ENCODE data around the gene FGF14. TPM values are rescaled to one million over a fixed set of nuclear protein-coding genes. Genes with fewer than 3 reads are reported as not detected.

FGF14 gene
- total RNA-seq, 4 donors from 2014 or later = 0.08 to 1.4 (median 0.22) TPM

GRCh38 chr13:101935828-101936227 is 466.0 kb downstream of the FGF14 start:
- 87% methylated on average over 2 of the region's 2 CpGs for WGBS
- Histone ChIP-seq H3K27ac (no peak overlapping the region), H3K4me3 (no peak overlapping the region), H3K27me3 (no peaks in the 10 kb centered on the region), H3K4me1 (no peaks in the 10 kb centered on the region), H3K36me3 (no peaks in the 10 kb centered on the region), H3K9me3 (no peaks in the 10 kb centered on the region)
- TF ChIP-seq CTCF (IDR thresholded peaks at IDR 0.05) (no peak), POLR2AphosphoS5 (IDR thresholded peaks at IDR 0.05) (no peak), EP300 (IDR thresholded peaks at IDR 0.05) (no peak), POLR2A (IDR thresholded peaks at IDR 0.05) (no peak)
- no peak for DNase-seq (ENCODE audit: low spot score in 2 of 2)

GRCh38 chr13:101931186-101931585 is 470.7 kb downstream of the FGF14 start:
- Histone ChIP-seq H3K27me3 (no peaks in the 10 kb centered on the region), H3K27ac (no peak overlapping the region), H3K9me3 (no peaks in the 10 kb centered on the region), H3K4me1 (no peaks in the 10 kb centered on the region), H3K4me3 (no peak overlapping the region), H3K36me3 (no peaks in the 10 kb centered on the region)
- no peak for DNase-seq (ENCODE audit: low spot score in 2 of 2)
- TF ChIP-seq CTCF (IDR thresholded peaks at IDR 0.05) = no peak
- no peak for TF ChIP-seq POLR2AphosphoS5 (IDR thresholded peaks at IDR 0.05)
- no peak for TF ChIP-seq EP300 (IDR thresholded peaks at IDR 0.05)
- TF ChIP-seq POLR2A (IDR thresholded peaks at IDR 0.05) = no peak
- 60% methylated on average over 3 of the region's 3 CpGs for WGBS

GRCh38 chr13:101930331-101930730 is 471.5 kb downstream of the FGF14 start:
- Histone ChIP-seq H3K4me3 (no peak overlapping the region), H3K9me3 (no peaks in the 10 kb centered on the region), H3K36me3 (no peaks in the 10 kb centered on the region), H3K27me3 (no peaks in the 10 kb centered on the region), H3K27ac (no peak overlapping the region), H3K4me1 (no peaks in the 10 kb centered on the region)
- 45% methylated on average over 2 of the region's 2 CpGs for WGBS
- DNase-seq (ENCODE audit: low spot score in 2 of 2) = no peak
- TF ChIP-seq EP300 (IDR thresholded peaks at IDR 0.05) = no peak
- no peak for TF ChIP-seq POLR2A (IDR thresholded peaks at IDR 0.05)
- no peak for TF ChIP-seq POLR2AphosphoS5 (IDR thresholded peaks at IDR 0.05)
- TF ChIP-seq CTCF (IDR thresholded peaks at IDR 0.05) = no peak

GRCh38 chr13:101925731-101926130 is 476.1 kb downstream of the FGF14 start:
- 79% methylated on average over 2 of the region's 2 CpGs for WGBS
- peaks cover under 1% of the 10 kb centered on the region for H3K27me3 ChIP-seq
- H3K4me1 ChIP-seq = no peaks in the 10 kb centered on the region
- no peak overlapping the region for H3K27ac ChIP-seq
- no peak for TF ChIP-seq POLR2AphosphoS5 (IDR thresholded peaks at IDR 0.05)
- TF ChIP-seq CTCF (IDR thresholded peaks at IDR 0.05) = no peak
- no peak for TF ChIP-seq POLR2A (IDR thresholded peaks at IDR 0.05)
- TF ChIP-seq EP300 (IDR thresholded peaks at IDR 0.05) = no peak
- no peak overlapping the region for H3K4me3 ChIP-seq
- H3K36me3 ChIP-seq = no peaks in the 10 kb centered on the region
- no peaks in the 10 kb centered on the region for H3K9me3 ChIP-seq
- DNase-seq (ENCODE audit: low spot score in 2 of 2) = no peak

- Histone ChIP-seq H3K27ac (no peak overlapping the region), H3K27me3 (peaks cover 58% of the 10 kb centered on the region), H3K4me1 (peaks cover 19% of the 10 kb centered on the region), H3K4me3 (no peak overlapping the region), H3K9me3 (no peaks in the 10 kb centered on the region), H3K36me3 (no peaks in the 10 kb centered on the region)
- 4% methylated on average over 24 of the region's 24 CpGs for WGBS
- no peak for DNase-seq (ENCODE audit: low spot score in 2 of 2)
- no peak for TF ChIP-seq POLR2AphosphoS5 (IDR thresholded peaks at IDR 0.05)
- TF ChIP-seq CTCF (IDR thresholded peaks at IDR 0.05) = no peak
These were observed 482.2 kb downstream of the FGF14 start for GRCh38 chr13:101919541-101920181.
